Epithelial cell of alveolus of lung (primary cell): ENCODE results near the gene NUPR1. TPM values are rescaled to one million over a fixed set of nuclear protein-coding genes. Genes with fewer than 3 reads are reported as not detected.

Experiments used
- total RNA-seq: library from RNA; depleted of rRNA; stranded (reverse); fragments of >200 nt; gene quantifications from 2 replicates; pipeline ENCODE4 v1.2.1, GENCODE V29; 2015

Gene NUPR1
- 12.8 and 21.2 TPM in 2 replicates for total RNA-seq

GRCh38 chr16:28538733-28539596 lies at the start of gene NUPR1:
NUPR1 (minus strand) TSS chr16:28538974; CDS start chr16:28538907, 67 bp downstream.

DNA sequence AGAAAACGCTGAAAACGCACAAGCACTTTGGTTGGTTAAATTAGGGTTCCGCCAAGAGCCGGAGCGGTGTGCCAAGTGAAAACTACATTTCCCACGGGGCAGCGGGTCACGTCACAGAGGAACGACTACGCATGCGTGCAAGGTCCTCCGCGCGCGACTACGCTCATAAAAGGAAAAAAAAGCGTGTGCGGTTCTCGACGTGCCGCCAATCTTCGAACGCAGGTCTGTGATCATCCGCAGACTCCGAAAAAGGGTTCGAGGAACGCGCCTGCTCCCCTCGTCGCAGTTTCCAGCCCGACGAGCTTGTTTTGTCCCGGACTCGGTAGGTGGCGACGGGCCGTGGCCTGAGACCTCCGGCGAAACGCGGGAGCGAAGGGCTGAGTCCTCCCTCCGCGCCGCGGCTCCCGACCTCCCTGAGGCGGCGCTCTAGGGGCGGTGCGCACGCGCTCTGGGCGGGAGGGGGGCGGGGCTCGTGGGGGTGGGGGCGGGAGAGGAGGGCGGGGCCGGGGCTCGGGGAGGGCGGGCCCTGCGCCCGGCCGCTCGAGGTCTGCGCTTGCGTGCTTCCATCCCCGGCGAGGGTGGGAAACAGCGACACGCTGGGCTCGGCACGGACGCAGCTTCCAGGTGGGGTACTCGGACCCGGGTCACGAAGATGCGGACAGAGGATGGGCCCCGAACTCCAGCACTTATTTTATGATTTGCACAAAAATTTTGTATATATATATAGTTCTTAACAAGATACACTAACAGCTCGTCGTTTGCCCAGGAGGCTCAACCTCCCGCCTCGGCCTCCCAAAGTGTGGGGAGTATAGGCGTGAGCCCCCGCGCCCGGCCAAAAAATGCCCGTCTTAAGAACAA lies 15.2 kb upstream of the NUPR1 start, which contains the start of gene SGF29:
TSS of gene SGF29 (plus strand) at position 145 of the 858 bp plus-strand sequence. CDS start 27,150 bp downstream, outside the sequence.

DNA sequence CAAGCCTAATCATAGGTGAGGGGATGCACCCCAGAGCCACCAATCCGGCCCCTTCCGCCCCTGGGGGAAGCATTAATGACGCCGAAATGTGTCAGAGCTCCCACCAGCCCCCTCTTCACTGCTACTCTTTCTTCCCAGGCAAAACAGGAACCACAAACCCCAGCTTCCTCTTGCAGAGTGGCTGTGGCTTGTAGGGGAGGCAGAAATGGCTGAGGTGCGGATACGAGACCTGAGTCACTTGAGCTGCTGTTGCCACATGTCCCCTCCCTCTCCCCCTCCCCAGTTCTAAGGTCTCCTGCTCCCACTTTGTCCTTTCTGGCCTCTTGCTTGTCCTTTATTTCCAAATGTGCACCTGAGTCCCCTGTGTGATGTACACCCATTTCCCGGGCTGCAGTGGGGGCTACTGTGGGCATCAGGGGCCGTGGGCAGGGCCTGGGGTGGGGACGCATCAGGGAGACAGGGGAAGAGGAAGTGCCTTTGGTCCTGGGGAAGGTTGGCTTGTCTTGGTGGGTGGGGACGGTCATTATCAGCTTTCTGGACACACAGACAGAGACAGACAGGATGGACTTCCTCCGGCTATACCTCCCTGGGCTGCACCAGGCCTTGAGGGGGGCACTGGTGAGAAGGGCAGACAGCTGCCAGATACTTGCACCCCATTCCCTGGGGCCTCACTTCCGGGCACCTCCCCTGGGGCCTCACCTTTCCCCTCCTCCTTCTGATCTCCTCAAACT lies 44.5 kb downstream of the NUPR1 start, which contains the start of gene APOBR:
TSS of gene APOBR (plus strand) at position 523 of the 731 bp plus-strand sequence. CDS start at position 562, 39 bp downstream.

GRCh38 chr16:28491970-28492474 lies 46.8 kb downstream of the NUPR1 start, which contains the start of gene CLN3:
CLN3 (minus strand) TSS chr16:28492074; CDS start chr16:28491759, 315 bp downstream.

Other genes with a start within 250 kb of the NUPR1 start
- under 0.01 and 0.32 TPM in 2 replicates for gene SBK1, start 246.4 kb downstream of the NUPR1 start, total RNA-seq
- not detected in 2 replicates for gene NPIPB6, start 175.5 kb downstream of the NUPR1 start, total RNA-seq
- 87.5 and 221 TPM in 2 replicates for gene EIF3CL, start 135.1 kb downstream of the NUPR1 start, total RNA-seq
- not detected in 2 replicates for gene NPIPB7, start 66.6 kb downstream of the NUPR1 start, total RNA-seq
- 14.0 and 23.6 TPM in 2 replicates for gene CLN3, start 46.9 kb downstream of the NUPR1 start, total RNA-seq
- not detected in 2 replicates for gene APOBR, start 44.3 kb downstream of the NUPR1 start, total RNA-seq
- not detected in 2 replicates for gene IL27, start 32.1 kb downstream of the NUPR1 start, total RNA-seq
- gene SGF29, start 14.9 kb upstream of the NUPR1 start, total RNA-seq: 10.7 and 16.4 TPM in 2 replicates
- 0.52 and 0.72 TPM in 2 replicates for gene SULT1A2, start 58.1 kb upstream of the NUPR1 start, total RNA-seq
- gene SULT1A1, start 71.1 kb upstream of the NUPR1 start, total RNA-seq: 0.96 and 3.6 TPM in 2 replicates
- gene NPIPB8, start 99.1 kb upstream of the NUPR1 start, total RNA-seq: not detected in 2 replicates
- 171 and 244 TPM in 2 replicates for gene EIF3C, start 172.5 kb upstream of the NUPR1 start, total RNA-seq
- 0.24 TPM in 1 of 2 replicates, not detected in the other for gene NPIPB9, start 212.8 kb upstream of the NUPR1 start, total RNA-seq